ENCODE results near the gene TENM3. TPM values are rescaled to one million over a fixed set of nuclear protein-coding genes. Genes with fewer than 3 reads are reported as not detected.

The TENM3 gene
- total and polyA plus RNA-seq, 2 of the 8 experiments (the other 6 are each of a cell fraction or from before 2014, with no cell fraction given), result 36.9 to 69.3 TPM

GRCh38 chr4:182465114-182465513 lies 221.9 kb downstream of the TENM3 start:
- POLR2A ChIA-PET (ENCODE audit: partially characterized antibody), result no interaction called here
- no peak for FAIRE-seq

More at GRCh38 chr4:182465114-182465513, 221.9 kb downstream of the TENM3 start:
- no peak overlapping the region for H2AK5ac ChIP-seq (ENCODE audit: low read depth, low read length)
- H2BK12ac ChIP-seq (ENCODE audit: low read depth, low read length), result no peak overlapping the region
- no peak overlapping the region for H3K23ac ChIP-seq (ENCODE audit: insufficient read length)
- no peak for TF ChIP-seq CTCF (IDR thresholded peaks at IDR 0.05; ENCODE audit: control extremely low read depth in 1 of 3, insufficient read depth in 1 of 3, low read depth in 1 of 3, low read length in 3 of 3)
- TF ChIP-seq CHD2 (IDR thresholded peaks at IDR 0.05; ENCODE audit: low read length), result no peak
- TF ChIP-seq TCF12 (IDR thresholded peaks at IDR 0.05; ENCODE audit: low read depth, low read length), result no peak
- TF ChIP-seq BRCA1 (IDR thresholded peaks at IDR 0.05; ENCODE audit: low read depth, low read length), result no peak
- no peak for TF ChIP-seq BCL11A (IDR thresholded peaks at IDR 0.05; ENCODE audit: low read depth in 2 of 2, low read length in 2 of 2)
- no peak for TF ChIP-seq SP1 (IDR thresholded peaks at IDR 0.05; ENCODE audit: low read depth, low read length)
- TF ChIP-seq FOSL1 (IDR thresholded peaks at IDR 0.05; ENCODE audit: insufficient read depth, low read depth, low read length), result no peak
- TF ChIP-seq RBBP5 (IDR thresholded peaks at IDR 0.05; ENCODE audit: borderline replicate concordance, low read depth, low read length), result no peak
- no peak for TF ChIP-seq HDAC6 (IDR thresholded peaks at IDR 0.05; ENCODE audit: low read depth, low read length)
- TF ChIP-seq CREB1 (IDR thresholded peaks at IDR 0.05), result no peak
- no peak for TF ChIP-seq TBP (IDR thresholded peaks at IDR 0.05; ENCODE audit: low read depth, low read length)
- no peaks in the 10 kb centered on the region for H3K9me3 ChIP-seq (ENCODE audit: insufficient read depth in 2 of 2, low read depth in 1 of 2, low read length in 1 of 2)
- no peak overlapping the region for H3K56ac ChIP-seq (replicated peaks; ENCODE audit: insufficient read length, low read depth, low read length)
- no peak overlapping the region for H2BK120ac ChIP-seq (replicated peaks; ENCODE audit: low read depth, low read length)
- no peaks in the 10 kb centered on the region for H3K23me2 ChIP-seq (ENCODE audit: low read depth, low read length)
- H3K27me3 ChIP-seq (replicated peaks in 1 of 4; ENCODE audit: control insufficient read depth in 3 of 4, extremely low read depth in 1 of 4, insufficient read depth in 3 of 4, low read length in 3 of 4), result no peaks in the 10 kb centered on the region
- H3K79me2 ChIP-seq (ENCODE audit: control insufficient read depth in 1 of 2, insufficient read depth in 2 of 2, low read length in 2 of 2), result peaks cover 0 to 69% of the 10 kb centered on the region in 2 experiments; a peak in 2 of 4 replicates
- peaks cover 0 to 2% (median 0%) of the 10 kb centered on the region in 4 experiments; a peak in 2 of 7 replicates for H3K4me1 ChIP-seq (replicated peaks in 1 of 4; ENCODE audit: control insufficient read depth in 3 of 4, insufficient read depth in 4 of 4, low read length in 3 of 4)
- H3K4me3 ChIP-seq (ENCODE audit: extremely low read depth in 1 of 4, insufficient read depth in 2 of 4, low read depth in 3 of 4, low read length in 4 of 4), result no peak overlapping the region
- H4K91ac ChIP-seq (replicated peaks; ENCODE audit: insufficient read length, low read length), result no peak overlapping the region
- H3K79me1 ChIP-seq (ENCODE audit: low read depth, low read length), result no peaks in the 10 kb centered on the region; the same call in 1 of the 2 replicates
- H3K18ac ChIP-seq (ENCODE audit: extremely low read depth, low read length), result no peak overlapping the region
- no peak overlapping the region for H2AFZ ChIP-seq (ENCODE audit: low read length)
- no peak overlapping the region for H2BK15ac ChIP-seq (ENCODE audit: low read length)
- H2BK20ac ChIP-seq (ENCODE audit: low read length), result no peak overlapping the region
- no peak overlapping the region for H3K27ac ChIP-seq (ENCODE audit: low read depth, low read length)
- WGBS, 2 experiments (ENCODE audit: extremely low coverage in 1 of 2, insufficient coverage in 1 of 2, insufficient read length in 1 of 2, insufficient replicate concordance in 2 of 2, low coverage in 1 of 2, low lambda C conversion rate in 2 of 2, missing lambda C conversion rate in 1 of 2), result 89% methylated on average over 5 of the region's 5 CpGs; no CpG with 5 or more reads in 1 of the 2 experiments
- H4K5ac ChIP-seq (ENCODE audit: insufficient read length, low read depth, low read length), result no peak overlapping the region
- no peak overlapping the region for H3K4ac ChIP-seq (replicated peaks; ENCODE audit: insufficient read length, low read depth, low read length)
- no peak overlapping the region for H4K8ac ChIP-seq (ENCODE audit: extremely low read depth, insufficient read depth, low read length)
- H3K9ac ChIP-seq (replicated peaks in 1 of 4; ENCODE audit: extremely low read depth in 1 of 4, low read depth in 3 of 4, low read length in 3 of 4), result no peak overlapping the region
- H3K4me2 ChIP-seq (ENCODE audit: insufficient read depth in 1 of 2, low read depth in 2 of 2, low read length in 2 of 2), result no peak overlapping the region
- no peak overlapping the region for H2BK5ac ChIP-seq (ENCODE audit: low read depth, low read length)
- no peaks in the 10 kb centered on the region for H3K36me3 ChIP-seq (ENCODE audit: control insufficient read depth in 2 of 4, insufficient read depth in 4 of 4, low read length in 3 of 4)
- CTCF ChIA-PET (ENCODE audit: partially characterized antibody), result interaction anchor here (1.7 kb wide), 1 partner anchor 9 kb away, joined by 9 read pairs; no protein-coding TSS in a partner anchor
- H4K20me1 ChIP-seq (replicated peaks in 1 of 2; ENCODE audit: control insufficient read depth in 1 of 2, insufficient read depth in 2 of 2, low read length in 2 of 2), result no peaks in the 10 kb centered on the region
- DNase-seq (ENCODE audit: low read depth in 1 of 2, low spot score in 2 of 2), result no peak
- H3K14ac ChIP-seq (ENCODE audit: insufficient read length), result no peak overlapping the region
